OCI-LY7 (cell line): Measurements from ENCODE around the gene TTC22. TPM values are rescaled to one million over a fixed set of nuclear protein-coding genes. Genes with fewer than 3 reads are reported as not detected.

ENCODE experiments used
- BruUV-seq: library from RNA; stranded (reverse); fragments of 400-500 nt; replicated peaks from 2 replicates; lab custom pipeline; 2021; lab: Mats Ljungman, UMichigan
- CTCF ChIA-PET: fragments of 300-600 bp; sonication (Branson Sonifier 250); formaldehyde crosslinking; loops from one replicate; lab custom pipeline; 2022; ENCODE audit warnings: antibody characterized with exemption; ENCODE audit not compliant: unreplicated experiment; lab: Charles Lee
- POLR2A ChIA-PET: fragments of 300-600 bp; sonication (Branson Sonifier 250); formaldehyde crosslinking; loops from one replicate; lab custom pipeline; 2022; ENCODE audit warnings: antibody characterized with exemption; lab: Charles Lee
- DNase-seq: peaks from one replicate; pipeline ENCODE4 v3.0.0-alpha.2; 2015; ENCODE audit warnings: low spot score
- H2AFZ ChIP-seq: fragments of 200-600 bp; sonication (generic), shearing (Covaris generic); 2 replicates; pipeline ENCODE4 v1.6.1; 2014; ENCODE audit warnings: mild to moderate bottlenecking, antibody characterized with exemption, low read length, moderate library complexity
- H3K27ac ChIP-seq: fragments of 200-600 bp; sonication (generic); 2 replicates; pipeline ENCODE4 v1.5.1; 2014; ENCODE audit warnings: mixed run types, low read depth, mild to moderate bottlenecking, moderate library complexity, low read length, inconsistent platforms; ENCODE audit not compliant: poor library complexity, severe bottlenecking
- H3K36me3 ChIP-seq: fragments of 200-600 bp; sonication (generic); 2 replicates; pipeline ENCODE4 v1.6.1; 2014; ENCODE audit warnings: mild to moderate bottlenecking, antibody characterized with exemption, low read length, moderate library complexity, mixed read lengths; ENCODE audit not compliant: insufficient read depth
- H3K4me1 ChIP-seq: fragments of 200-600 bp; sonication (generic); 2 replicates; pipeline ENCODE4 v1.5.1; 2014; ENCODE audit warnings: mild to moderate bottlenecking, low read length; ENCODE audit not compliant: insufficient read depth, poor library complexity, severe bottlenecking
- H3K4me2 ChIP-seq: fragments of 200-600 bp; sonication (generic); 2 replicates; pipeline ENCODE4 v1.6.1; 2014; ENCODE audit warnings: mild to moderate bottlenecking, low read length
- H3K4me3 ChIP-seq: fragments of 200-600 bp; sonication (generic); 2 replicates; pipeline ENCODE4 v1.5.1; 2014; ENCODE audit warnings: mild to moderate bottlenecking, low read depth, low read length; ENCODE audit not compliant: poor library complexity, severe bottlenecking
- H3K79me2 ChIP-seq: fragments of 200-600 bp; sonication (generic); 2 replicates; pipeline ENCODE4 v1.6.1; 2016; ENCODE audit warnings: low read depth, mild to moderate bottlenecking, low read length, moderate library complexity, mixed read lengths; ENCODE audit not compliant: insufficient read depth
- H3K9me2 ChIP-seq: fragments of 200-600 bp; sonication (generic); 2 replicates; pipeline ENCODE4 v1.6.1; 2016; ENCODE audit warnings: mild to moderate bottlenecking, low read length, mixed read lengths; ENCODE audit not compliant: insufficient read depth
- H3K9me3 ChIP-seq: fragments of 200-600 bp; sonication (generic); 2 replicates; pipeline ENCODE4 v1.6.1; 2014; ENCODE audit warnings: mild to moderate bottlenecking, mixed run types, low read length, mixed read lengths
- H4K20me1 ChIP-seq: fragments of 200-600 bp; sonication (generic); 2 replicates; pipeline ENCODE4 v1.6.1; 2014; ENCODE audit warnings: mild to moderate bottlenecking, antibody characterized with exemption, low read length, moderate library complexity, mixed read lengths; ENCODE audit not compliant: insufficient read depth
- CTCF ChIP-seq: fragments of 200-600 bp; sonication (generic); conservative IDR thresholded peaks from 2 replicates; pipeline ENCODE4 v1.5.1; 2014; ENCODE audit warnings: mild to moderate bottlenecking, antibody characterized with exemption, low read length, moderate library complexity, mixed read lengths
- EZH2phosphoT487 ChIP-seq: fragments of 200-600 bp; sonication (generic); IDR thresholded peaks from 2 replicates; pipeline ENCODE4 v1.6.1; 2018; ENCODE audit warnings: low read depth, borderline replicate concordance, mild to moderate bottlenecking, mixed run types, antibody characterized with exemption, low read length, moderate library complexity, mixed read lengths
- intact Hi-C: fragments of 100-400 bp; cut with micrococcal nuclease; formaldehyde crosslinking; loops from one replicate; pipeline ENCODE4 v1.10.0; 2022; ENCODE audit not compliant: unreplicated experiment
- total RNA-seq, 2 experiments: library from RNA; depleted of rRNA in 1 of 2; stranded (reverse); fragments of >200 nt in 1 of 2; shearing (Covaris generic) in 1 of 2; gene quantifications; 2 replicates each; pipeline ENCODE4 v1.2.3, GENCODE V29; 2014 to 2022

Gene TTC22
- total RNA-seq, 2 experiments from 2014 or later = not detected

DNA sequence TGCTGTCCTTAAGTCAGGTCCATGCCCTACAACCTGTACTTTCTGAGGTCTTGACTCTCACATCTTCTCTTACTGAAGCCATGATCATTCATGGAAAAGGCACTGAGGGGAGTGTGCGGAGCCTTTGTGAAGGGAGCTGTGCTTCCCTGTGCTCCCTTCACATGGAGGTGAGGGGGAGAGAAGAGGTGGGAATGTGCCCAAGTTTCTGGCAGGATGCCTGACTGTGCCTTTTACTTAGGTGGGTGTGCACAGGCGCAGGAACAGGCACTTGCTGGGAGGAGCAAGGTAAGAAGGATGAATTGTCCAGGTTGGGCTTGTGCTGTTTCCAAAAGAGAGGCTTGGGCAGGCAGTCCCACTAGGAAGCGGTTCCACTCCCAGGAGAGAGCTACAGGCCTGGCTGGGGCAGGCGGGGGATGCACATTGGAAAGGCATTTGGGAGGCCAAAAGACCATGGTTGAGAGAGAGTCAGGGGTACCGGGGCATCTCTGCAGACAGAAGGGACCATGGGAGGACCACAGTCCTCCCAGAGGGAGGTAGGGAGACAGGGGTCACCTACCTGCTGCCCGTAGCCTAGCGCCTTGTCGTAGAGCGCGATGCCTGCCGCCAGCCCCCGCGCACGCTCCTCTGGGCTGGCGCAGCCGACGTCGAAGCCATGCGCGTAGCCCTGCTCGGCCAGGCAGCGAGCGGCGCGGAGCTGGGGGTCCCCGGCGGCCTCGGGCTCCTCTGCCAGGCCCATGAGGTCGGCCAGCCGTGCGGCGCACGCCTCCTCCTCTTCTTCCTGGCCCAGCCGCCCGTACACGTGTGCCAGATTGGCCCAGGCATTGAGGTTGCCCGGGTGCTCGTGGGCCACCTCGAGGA, 853 bp downstream of the TTC22 start:
- DNase-seq = no peak
- POLR2A ChIA-PET = no interaction called here
- Histone ChIP-seq H3K9me3 (no peaks in the 10 kb centered on the region), H3K36me3 (no peaks in the 10 kb centered on the region), H3K9me2 (no peaks in the 10 kb centered on the region), H2AFZ (no peak overlapping the region), H3K79me2 (no peaks in the 10 kb centered on the region), H3K27ac (no peak overlapping the region), H4K20me1 (no peaks in the 10 kb centered on the region), H3K4me1 (no peaks in the 10 kb centered on the region), H3K4me3 (no peak overlapping the region), H3K4me2 (no peak overlapping the region)
- no peak for TF ChIP-seq EZH2phosphoT487
- no peak for TF ChIP-seq CTCF
- BruUV-seq = no TSS peak
- CTCF ChIA-PET = interaction anchor here (0.9 kb wide), 1 partner anchor 17 kb away, joined by 4 read pairs; no protein-coding TSS in a partner anchor
- intact Hi-C loops = no loop called here

DNA sequence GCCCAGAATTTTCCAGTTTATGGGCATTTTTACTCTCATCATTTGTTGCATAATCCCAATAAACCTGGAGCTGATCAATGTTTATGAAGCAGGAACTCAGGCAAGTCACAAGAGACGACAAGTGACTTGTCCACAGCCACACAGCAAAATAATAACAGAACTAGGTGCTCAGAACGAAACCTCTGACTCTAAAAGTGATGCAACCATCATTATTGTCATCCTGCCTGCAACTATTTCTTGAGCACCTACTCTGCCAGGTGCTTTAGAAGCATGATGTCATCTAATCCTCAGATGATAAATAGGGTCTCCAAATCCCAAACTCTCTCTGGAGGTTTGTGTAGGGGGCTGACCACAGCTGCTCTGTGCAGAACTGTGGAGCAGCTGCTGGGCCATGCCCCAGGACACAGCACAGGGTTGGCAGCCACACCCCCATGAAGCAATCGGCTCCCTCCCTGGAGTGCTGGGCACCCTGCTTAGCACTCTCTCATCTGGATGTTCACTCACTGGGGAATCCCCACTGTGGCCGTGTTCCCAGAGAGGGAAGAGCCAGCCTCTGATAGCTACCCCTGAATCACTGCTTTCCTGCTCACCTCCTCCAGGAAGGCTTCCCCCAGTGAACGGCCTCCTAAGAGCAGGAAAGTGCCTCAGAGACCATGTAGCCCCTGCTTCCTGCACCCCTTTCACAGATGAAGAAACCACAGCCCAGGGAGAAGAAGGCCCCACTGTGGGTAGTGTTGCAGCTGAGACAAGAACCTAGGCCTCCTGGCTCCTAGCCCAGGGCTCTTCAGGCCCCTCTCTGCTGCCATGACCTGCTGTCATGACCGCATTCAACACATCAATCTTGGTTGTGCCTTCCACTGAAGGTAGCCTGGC, 2.1 kb downstream of the TTC22 start:
- DNase-seq = no peak
- TF ChIP-seq CTCF (no peak), EZH2phosphoT487 (no peak)
- H3K36me3 ChIP-seq = no peaks in the 10 kb centered on the region
- no peak overlapping the region for H3K4me3 ChIP-seq
- H3K4me2 ChIP-seq = no peak overlapping the region
- BruUV-seq = no TSS peak
- H3K9me2 ChIP-seq = no peaks in the 10 kb centered on the region
- POLR2A ChIA-PET = no interaction called here
- H2AFZ ChIP-seq = no peak overlapping the region
- CTCF ChIA-PET = interaction anchor here (0.9 kb wide), 1 partner anchor 15 kb away, joined by 4 read pairs; no protein-coding TSS in a partner anchor
- no peak overlapping the region for H3K27ac ChIP-seq
- H3K79me2 ChIP-seq = no peaks in the 10 kb centered on the region
- no peaks in the 10 kb centered on the region for H3K4me1 ChIP-seq
- H3K9me3 ChIP-seq = no peaks in the 10 kb centered on the region
- H4K20me1 ChIP-seq = no peaks in the 10 kb centered on the region
- intact Hi-C loops = no loop called here
